MM.1S (cell line): ENCODE data around the gene SCAPER.

ENCODE experiments used
- CTCF ChIP-seq: fragments of 300-600 bp; sonication (generic); IDR thresholded peaks from 2 replicates; pipeline ENCODE4 v1.5.1; 2016; ENCODE audit warnings: antibody characterized with exemption, low read length, mixed read lengths
- EZH2 ChIP-seq: fragments of 300-600 bp; sonication (generic); optimal IDR thresholded peaks from 2 replicates; pipeline ENCODE3; 2017; ENCODE audit warnings: low read depth, mild to moderate bottlenecking, antibody characterized with exemption, low read length, mixed read lengths
- EZH2phosphoT487 ChIP-seq: fragments of 300-600 bp; sonication (generic); IDR thresholded peaks from 2 replicates; pipeline ENCODE4 v1.6.1; 2018; ENCODE audit warnings: antibody characterized with exemption, low read length

- TF ChIP-seq EZH2 (no peak), CTCF (no peak), EZH2phosphoT487 (no peak)
These were observed 141.6 kb downstream of the SCAPER start for GRCh38 chr15:76763554-76763953.
